KOPT-K1 (cell line): ENCODE measurements around the gene PKD2.

Source experiments
- H3K27ac ChIP-seq: fragments of 200-600 bp; sonication (generic); 2 replicates; pipeline ENCODE4 v1.5.1; 2016; ENCODE audit warnings: antibody characterized with exemption, mild to moderate bottlenecking, low read depth, low read length; ENCODE audit not compliant: poor library complexity, severe bottlenecking
- H3K36me3 ChIP-seq: fragments of 200-600 bp; sonication (generic); 2 replicates; pipeline ENCODE4 v1.5.1; 2017; ENCODE audit warnings: antibody characterized with exemption, mild to moderate bottlenecking, low read length, moderate library complexity; ENCODE audit not compliant: insufficient read depth
- H3K9me3 ChIP-seq: fragments of 200-600 bp; sonication (generic); 2 replicates; pipeline ENCODE4 v1.5.1; 2017; ENCODE audit warnings: antibody characterized with exemption, low read length, mild to moderate bottlenecking; ENCODE audit not compliant: insufficient read depth, poor library complexity, severe bottlenecking

The PKD2 gene

GRCh38 chr4:88029556-88029955, 22.1 kb downstream of the PKD2 start:
- Histone ChIP-seq H3K36me3 (peaks cover 36% of the 10 kb centered on the region), H3K27ac (no peak overlapping the region), H3K9me3 (peaks cover 14% of the 10 kb centered on the region)

- peaks cover 6% of the 10 kb centered on the region for H3K9me3 ChIP-seq
- peaks cover 41% of the 10 kb centered on the region for H3K36me3 ChIP-seq
- H3K27ac ChIP-seq = no peak overlapping the region
These were observed 23.3 kb downstream of the PKD2 start for GRCh38 chr4:88030565-88031310.

- no peaks in the 10 kb centered on the region for H3K9me3 ChIP-seq
- H3K36me3 ChIP-seq = peaks cover 51% of the 10 kb centered on the region
- H3K27ac ChIP-seq = no peak overlapping the region
These were observed 25.9 kb downstream of the PKD2 start for GRCh38 chr4:88033309-88033708.

- Histone ChIP-seq H3K27ac (no peak overlapping the region), H3K9me3 (no peaks in the 10 kb centered on the region), H3K36me3 (peaks cover 71% of the 10 kb centered on the region)
These were observed 27.9 kb downstream of the PKD2 start for GRCh38 chr4:88035292-88035691.

GRCh38 chr4:88037447-88037846, 30.0 kb downstream of the PKD2 start:
- Histone ChIP-seq H3K27ac (no peak overlapping the region), H3K9me3 (no peaks in the 10 kb centered on the region), H3K36me3 (peaks cover 88% of the 10 kb centered on the region)

- peaks cover 89% of the 10 kb centered on the region for H3K36me3 ChIP-seq
- no peaks in the 10 kb centered on the region for H3K9me3 ChIP-seq
- no peak overlapping the region for H3K27ac ChIP-seq
These were observed 30.5 kb downstream of the PKD2 start for GRCh38 chr4:88037936-88038335.

- Histone ChIP-seq H3K27ac (no peak overlapping the region), H3K9me3 (no peaks in the 10 kb centered on the region), H3K36me3 (peaks cover 100% of the 10 kb centered on the region)
These were observed 33.3 kb downstream of the PKD2 start for GRCh38 chr4:88040707-88041106.

GRCh38 chr4:88041626-88042025, 34.2 kb downstream of the PKD2 start:
- Histone ChIP-seq H3K9me3 (no peaks in the 10 kb centered on the region), H3K36me3 (peaks cover 99% of the 10 kb centered on the region), H3K27ac (no peak overlapping the region)

- H3K9me3 ChIP-seq = no peaks in the 10 kb centered on the region
- peaks cover 96% of the 10 kb centered on the region for H3K36me3 ChIP-seq
- no peak overlapping the region for H3K27ac ChIP-seq
These were observed 35.6 kb downstream of the PKD2 start for GRCh38 chr4:88043001-88043400.

- peaks cover 96% of the 10 kb centered on the region for H3K36me3 ChIP-seq
- H3K9me3 ChIP-seq = no peaks in the 10 kb centered on the region
- no peak overlapping the region for H3K27ac ChIP-seq
These were observed 36.3 kb downstream of the PKD2 start for GRCh38 chr4:88043586-88044340.

- no peaks in the 10 kb centered on the region for H3K9me3 ChIP-seq
- no peak overlapping the region for H3K27ac ChIP-seq
- H3K36me3 ChIP-seq = peaks cover 94% of the 10 kb centered on the region
These were observed 37.6 kb downstream of the PKD2 start for GRCh38 chr4:88045021-88045420.

- Histone ChIP-seq H3K9me3 (no peaks in the 10 kb centered on the region), H3K27ac (no peak overlapping the region), H3K36me3 (peaks cover 72% of the 10 kb centered on the region)
These were observed 46.8 kb downstream of the PKD2 start for GRCh38 chr4:88054229-88054628.

- Histone ChIP-seq H3K36me3 (peaks cover 74% of the 10 kb centered on the region), H3K27ac (no peak overlapping the region), H3K9me3 (no peaks in the 10 kb centered on the region)
These were observed 47.5 kb downstream of the PKD2 start for GRCh38 chr4:88054901-88055300.

GRCh38 chr4:88058295-88058694, 50.9 kb downstream of the PKD2 start:
- Histone ChIP-seq H3K9me3 (no peaks in the 10 kb centered on the region), H3K27ac (no peak overlapping the region), H3K36me3 (peaks cover 59% of the 10 kb centered on the region)

- no peak overlapping the region for H3K27ac ChIP-seq
- H3K36me3 ChIP-seq = peaks cover 69% of the 10 kb centered on the region
- no peaks in the 10 kb centered on the region for H3K9me3 ChIP-seq
These were observed 52.3 kb downstream of the PKD2 start for GRCh38 chr4:88059766-88060165.

GRCh38 chr4:88060431-88060830, 53.0 kb downstream of the PKD2 start:
- Histone ChIP-seq H3K27ac (no peak overlapping the region), H3K36me3 (peaks cover 76% of the 10 kb centered on the region)

More at GRCh38 chr4:88060431-88060830, 53.0 kb downstream of the PKD2 start:
- no peaks in the 10 kb centered on the region for H3K9me3 ChIP-seq
